ENCODE results near the gene PLEKHG1.

Gene PLEKHG1

DNA sequence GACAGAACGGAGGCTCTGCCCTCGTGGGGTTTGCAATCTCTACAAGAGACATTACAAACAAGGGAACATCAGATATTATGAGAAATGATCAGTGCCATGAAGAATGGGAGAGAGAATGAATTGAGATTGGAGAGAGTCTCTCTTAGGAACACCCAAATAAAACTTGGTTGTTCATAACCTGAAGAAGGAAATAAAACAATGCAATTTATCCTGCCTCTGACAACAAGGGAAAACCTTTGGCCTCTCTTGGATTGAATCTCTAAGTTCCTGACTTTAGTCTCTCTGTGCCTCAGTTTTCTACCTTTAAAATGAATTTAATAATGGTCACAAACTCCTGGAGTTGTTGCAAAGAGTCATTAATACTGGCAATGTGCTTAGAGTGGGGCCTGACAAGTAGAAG is 21.1 kb downstream of the PLEKHG1 start:
- DNase-seq, result no peak

DNA sequence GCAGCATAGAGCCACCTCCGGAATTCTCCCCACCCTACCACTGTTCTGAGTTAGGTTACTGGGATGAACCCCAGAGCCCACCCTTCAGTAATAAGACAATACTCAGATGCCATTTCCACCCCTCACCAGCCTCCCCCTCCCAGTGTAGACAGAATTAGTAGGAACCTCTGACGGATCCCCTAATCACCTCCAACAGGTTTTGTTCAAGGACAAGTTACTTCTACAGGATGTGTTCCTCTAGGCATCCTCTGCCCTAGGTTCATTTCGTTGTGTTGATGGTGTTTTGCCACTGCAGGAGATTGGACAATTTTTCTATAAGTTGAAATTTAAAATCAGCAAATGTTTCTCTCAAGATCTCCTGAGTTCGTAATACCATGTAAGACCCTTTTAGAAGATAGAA is 22.8 kb downstream of the PLEKHG1 start:
- DNase-seq, result no peak

DNA sequence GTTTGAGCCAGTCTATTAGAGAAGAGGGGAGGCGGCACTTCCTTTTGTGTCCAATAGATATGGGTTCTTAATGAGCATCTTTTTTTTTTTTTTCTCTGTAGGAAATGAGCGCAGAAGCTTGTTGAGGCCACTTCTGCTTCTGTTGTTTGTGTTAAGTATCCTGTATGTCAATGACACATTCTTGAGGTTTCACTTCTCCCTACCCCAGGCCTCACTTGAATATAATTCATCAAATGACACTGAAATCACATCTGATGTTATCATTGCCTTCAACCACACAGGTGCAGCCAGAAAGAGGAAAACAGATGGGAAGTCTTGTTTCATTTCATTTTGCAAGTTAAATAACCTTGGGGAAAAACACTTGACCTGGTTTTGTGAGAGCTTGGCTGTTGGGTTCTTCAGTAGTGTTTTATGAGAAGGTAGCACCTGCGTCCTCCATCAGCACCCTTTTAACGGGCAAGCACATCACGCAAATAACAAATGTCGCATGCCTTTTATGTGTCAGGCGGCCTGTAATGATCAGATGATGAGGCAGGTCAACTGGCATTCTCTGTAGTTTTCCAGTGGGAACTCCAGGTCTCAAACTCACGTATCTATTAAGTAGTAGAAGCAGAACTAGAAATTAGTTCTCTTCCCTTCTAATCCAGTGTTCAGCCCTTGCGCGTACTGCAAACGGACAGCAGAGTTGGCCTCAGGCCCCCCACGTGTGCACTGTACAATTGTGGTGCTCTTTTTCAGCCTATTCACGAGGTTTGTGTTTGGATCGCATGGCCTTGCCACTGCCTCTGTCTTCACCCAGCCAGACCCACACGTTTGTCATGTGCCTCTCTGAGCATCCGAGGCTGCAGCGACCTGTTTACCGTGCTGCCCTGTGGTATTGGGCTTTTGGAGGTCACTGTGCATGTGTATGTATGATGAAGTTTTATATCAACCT is 23.5 kb downstream of the PLEKHG1 start:
- peak; percentile 81 for DNase-seq

DNA sequence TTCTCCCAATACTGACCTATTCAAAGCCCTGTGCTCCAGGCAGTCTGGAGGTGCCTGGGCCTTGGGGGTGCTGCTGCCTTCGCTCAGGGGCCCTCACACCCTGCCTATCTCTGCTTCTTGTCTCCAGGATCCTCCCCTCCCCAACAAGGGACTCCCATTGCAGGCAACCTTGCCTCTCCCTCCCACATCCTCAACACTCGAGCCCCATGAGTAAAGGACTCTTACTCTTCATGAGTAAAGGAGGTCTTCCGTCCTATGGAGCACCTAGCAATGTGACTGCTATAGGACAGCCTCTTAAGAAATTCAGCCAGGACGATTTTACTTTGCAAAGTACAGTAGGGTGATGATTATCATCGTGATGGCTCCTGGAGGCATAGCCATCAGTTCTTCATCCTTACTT is 24.5 kb downstream of the PLEKHG1 start:
- DNase-seq, result no peak

DNA sequence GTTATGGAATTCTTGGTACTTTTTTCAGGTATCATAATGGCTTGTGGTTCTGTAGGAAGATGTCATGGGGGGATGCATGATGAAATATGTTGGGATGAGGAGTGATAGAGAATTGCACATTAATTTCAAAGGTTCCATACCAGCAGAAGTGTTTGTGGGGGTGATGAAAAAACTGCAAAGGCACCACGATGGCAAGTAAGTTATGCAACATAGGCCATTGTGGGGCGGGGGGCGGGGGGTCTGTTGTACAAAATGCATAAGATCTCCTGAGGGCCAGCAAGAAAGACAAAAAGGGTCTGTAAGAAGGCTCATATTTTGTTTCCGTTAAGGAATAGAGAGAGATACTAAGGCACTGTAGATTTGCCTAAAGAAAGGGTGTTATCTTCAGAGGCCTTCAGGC is 26.2 kb downstream of the PLEKHG1 start:
- DNase-seq, result no peak

DNA sequence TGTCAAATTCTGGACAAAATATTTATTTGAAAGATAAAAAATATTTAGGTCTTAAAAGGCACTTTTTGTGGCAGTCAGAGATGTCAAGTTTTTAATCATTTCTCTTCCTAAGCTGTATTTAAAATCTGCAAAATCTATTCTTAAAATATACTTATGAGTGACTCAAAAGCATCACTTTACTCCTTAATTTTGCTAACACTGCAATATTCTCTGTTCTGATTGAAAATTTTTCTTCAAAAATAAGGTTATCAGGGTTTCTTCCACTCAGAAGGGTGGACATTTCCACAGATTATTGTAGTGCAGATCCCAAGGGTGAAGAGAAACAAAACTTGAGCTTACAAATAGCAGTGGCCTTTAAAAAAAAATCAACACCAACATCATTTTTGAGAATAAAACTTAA is 27.5 kb downstream of the PLEKHG1 start:
- DNase-seq, result no peak

DNA sequence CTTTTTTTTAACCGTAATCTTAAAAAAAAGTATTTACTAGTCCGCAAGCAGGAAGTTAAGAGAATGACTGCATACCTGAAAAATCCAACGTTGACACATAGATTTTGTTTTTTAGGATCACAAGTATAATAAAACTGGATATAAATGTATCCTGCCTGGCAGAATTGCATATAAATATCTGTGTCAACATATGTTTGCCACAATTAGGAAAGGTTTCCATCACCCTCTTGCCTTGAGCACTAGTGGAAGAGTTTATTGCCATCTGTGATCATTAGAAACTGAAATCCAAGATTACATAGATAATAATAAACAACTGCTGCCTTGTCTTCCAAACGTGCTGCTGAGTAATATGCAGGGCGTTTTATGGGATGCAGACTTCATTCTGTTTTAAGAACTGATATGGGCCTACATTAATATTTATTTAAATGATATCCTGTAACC is 27.9 kb downstream of the PLEKHG1 start:
- no peak for DNase-seq

DNA sequence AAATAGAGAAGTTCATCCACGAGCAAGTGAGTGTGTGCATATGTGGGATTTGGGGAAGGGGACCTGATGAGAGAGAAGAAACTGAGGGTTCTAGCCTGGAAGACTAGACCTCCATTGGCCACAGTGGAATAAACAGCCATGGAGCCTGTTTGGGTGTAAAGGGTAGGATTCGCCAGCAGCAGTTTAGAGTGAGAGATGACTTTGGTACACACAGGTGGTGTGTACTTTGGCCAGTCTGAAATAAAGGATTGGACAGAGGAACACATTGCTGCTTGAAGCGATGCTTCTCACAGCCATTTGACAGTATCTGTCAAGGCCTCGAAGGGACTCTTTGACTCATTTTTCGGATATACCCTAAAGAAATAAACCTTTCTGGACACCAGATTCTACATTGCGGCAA is 29.2 kb downstream of the PLEKHG1 start:
- no peak for DNase-seq

DNA sequence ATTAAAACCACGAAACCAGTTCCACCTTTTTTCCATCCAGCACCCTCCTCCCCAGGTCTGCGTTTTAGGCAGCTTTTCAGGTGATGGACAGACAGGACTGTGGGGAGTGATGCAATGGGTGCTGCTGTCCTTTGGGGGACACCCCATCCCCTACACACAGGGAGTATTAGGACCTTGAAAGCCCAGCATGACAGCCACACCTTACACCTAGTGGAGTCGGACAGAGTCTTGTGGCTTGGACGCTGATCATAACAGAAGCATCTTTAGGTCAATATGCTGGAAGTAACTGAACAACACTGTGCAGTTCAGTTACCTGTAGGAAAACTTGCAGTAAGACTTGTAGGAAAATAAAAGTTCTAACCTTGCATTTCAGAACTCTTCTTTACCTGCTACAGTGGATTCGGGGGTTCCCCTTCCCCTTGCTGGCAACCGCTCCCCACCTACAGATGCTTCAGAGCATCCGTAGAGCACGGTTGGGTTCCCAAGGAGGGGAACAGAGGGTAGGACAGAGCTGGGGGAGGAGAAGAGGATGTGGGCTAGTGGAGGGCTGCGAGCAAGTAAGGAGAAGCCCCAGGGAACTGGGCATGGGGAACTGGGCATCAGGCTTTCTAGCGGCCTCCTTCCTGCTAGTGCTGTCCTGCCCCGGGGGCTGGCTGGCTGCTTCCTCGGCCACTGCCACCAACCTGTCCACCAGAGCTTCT is 31.7 kb downstream of the PLEKHG1 start:
- no peak for DNase-seq

DNA sequence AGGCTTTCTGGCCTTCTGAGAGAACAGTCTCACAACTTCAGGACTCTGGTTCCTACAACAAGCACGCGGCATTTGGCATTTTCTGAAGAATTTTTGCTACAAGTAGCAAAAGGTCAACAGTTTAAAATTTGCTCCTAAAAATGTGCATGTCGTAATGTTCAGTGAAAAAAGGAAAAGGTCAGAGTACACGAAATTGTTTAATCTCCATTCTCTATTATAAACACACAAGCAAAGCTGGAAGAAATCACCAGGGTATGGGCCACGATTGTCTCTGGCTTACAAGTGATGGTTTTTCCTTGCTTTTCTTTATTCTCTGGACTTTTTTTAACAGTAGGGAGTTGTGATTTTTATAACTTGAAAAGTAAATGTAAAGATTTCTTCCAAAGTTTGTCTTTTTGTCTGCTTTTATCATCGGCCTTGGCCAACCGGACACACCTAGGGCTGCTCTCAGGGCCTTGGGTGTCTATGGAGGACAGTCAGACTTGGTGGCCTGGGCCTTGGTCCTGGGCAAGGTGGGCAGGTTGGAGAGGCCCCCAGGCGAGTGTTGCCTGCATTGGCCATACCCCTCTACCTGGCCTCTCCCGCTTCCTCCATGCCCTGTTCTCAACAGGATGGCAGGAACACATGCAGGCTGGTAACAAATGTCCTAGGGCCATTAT is 32.4 kb downstream of the PLEKHG1 start:
- DNase-seq, result no peak

DNA sequence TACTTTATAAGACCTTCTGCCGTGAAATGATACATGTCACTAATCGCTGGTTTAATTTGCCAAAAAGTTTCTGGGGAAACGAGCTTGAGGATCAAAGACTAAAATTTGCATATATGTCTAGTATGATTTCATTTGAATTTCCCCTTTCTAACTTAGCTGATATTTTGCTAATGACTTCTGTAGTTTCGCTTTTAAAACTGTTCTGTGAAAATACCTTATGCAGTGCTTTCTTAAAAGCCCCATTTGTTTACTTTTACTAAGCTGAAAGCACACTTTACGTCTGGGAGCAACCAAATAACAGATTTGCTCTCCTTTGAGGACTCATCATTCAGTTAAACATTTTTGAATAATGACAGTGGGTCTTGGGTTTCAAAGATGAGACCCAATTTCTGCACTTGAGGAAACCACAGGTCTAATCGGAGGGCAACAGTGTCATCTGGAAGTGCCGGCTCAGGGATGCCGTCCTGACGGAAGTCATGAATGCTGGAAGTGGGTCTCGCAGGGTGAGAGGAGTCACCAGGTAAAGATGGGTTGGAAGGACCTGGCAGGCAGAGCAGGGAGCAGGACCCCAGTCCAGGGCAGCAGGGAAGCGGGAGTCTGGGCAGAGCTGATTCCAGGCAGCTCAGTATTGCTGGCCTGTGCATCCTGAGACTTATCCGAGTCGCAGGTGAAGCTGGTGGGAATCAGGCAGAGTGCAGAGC is 33.2 kb downstream of the PLEKHG1 start:
- peak; percentile 17 for DNase-seq

DNA sequence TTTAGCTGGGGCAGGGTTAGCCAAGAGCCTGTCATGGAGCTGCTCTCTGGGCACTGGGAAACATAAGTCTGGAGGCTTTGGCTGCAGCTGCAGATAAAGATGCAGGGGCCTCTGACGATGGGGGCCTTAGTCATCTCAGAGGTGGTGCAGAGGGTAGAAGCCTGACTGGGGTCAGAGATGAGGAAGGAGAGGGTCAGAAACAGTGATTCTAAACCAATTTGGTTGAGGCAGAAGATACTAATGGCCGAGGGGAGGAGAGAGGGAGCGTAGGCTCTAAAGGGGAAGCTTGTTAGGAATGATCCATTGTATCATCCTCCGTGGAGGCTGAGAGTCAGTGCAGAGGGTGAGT is 33.8 kb downstream of the PLEKHG1 start:
- no peak for DNase-seq

DNA sequence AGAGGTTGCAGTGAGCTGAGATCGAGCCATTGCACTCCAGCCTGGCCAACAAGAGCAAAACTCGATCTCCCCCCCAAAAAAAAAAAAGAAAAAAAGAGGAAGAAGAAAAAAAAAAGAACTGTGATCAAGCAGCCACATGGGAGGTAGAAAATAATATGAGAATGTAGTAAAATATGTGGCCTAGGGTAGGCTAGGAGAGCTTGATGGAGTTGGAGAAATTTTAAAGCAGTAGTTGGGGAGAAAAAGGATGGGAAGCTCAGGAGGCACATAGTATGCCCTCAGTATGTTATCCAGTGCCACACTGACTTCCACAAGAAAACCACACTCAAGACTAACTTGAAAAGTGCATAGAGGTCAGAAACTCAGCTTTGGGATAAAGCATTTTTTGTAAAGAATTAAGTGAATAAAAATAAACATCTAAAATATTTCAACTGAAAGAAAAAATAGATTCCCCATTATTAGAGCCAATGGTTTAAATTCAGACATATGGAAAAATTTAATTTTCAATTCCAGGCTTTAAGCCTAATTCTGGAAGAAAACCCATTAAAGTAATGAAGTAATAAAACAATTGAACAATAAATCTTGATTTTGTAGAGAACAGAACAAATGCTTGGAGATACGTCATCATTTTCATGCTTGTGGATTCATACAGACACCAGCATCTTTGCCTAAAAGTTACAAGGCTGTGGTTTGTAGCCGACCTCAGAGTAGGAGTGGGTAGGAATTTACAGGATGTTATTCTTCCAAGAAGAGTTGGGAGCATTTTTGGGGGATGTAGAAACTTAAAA is 34.7 kb downstream of the PLEKHG1 start:
- no peak for DNase-seq

DNA sequence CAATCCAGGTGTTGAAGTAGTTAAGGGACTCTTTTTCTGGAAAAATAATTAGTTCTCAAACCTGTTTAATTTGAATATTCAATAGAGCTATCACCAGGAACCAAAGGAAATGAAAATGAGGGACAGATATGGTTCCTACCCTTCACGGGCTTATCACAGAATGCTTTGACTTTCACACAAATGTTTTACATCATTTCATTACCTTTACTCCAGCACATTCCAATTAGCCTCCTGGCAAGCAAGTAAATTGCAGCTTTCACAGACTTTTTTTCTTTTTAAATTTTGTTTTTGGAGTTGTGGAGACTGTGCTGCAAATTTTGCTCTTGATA is 35.2 kb downstream of the PLEKHG1 start:
- DNase-seq, result no peak

DNA sequence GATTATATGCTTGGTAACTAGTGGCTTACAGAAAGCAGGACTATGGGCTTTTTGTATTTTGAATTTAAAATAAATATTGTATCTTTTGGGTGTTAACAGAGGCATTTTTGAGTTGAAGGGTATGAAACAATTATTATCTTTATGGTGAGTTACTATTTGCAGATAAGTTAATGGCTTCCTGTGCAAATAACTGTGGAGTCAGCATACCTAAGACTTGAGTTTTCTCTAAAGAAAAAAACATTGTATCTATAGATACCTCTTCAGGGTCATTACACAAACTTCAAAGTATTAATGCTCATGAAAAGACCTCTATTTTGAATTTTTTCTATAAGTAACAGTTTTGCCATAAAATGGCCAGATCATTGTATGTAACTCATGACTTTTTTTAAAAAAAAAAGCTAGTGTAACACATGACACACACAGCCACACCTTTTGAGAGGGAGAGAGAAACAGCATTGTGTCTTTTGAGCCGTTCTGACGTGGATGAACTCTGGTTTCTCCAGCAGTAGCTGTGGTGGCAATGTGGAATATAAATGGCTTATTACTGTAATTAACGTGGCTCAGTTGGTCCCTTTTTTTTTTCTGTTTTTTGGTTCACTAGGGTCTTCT is 36.3 kb downstream of the PLEKHG1 start:
- DNase-seq, result no peak

DNA sequence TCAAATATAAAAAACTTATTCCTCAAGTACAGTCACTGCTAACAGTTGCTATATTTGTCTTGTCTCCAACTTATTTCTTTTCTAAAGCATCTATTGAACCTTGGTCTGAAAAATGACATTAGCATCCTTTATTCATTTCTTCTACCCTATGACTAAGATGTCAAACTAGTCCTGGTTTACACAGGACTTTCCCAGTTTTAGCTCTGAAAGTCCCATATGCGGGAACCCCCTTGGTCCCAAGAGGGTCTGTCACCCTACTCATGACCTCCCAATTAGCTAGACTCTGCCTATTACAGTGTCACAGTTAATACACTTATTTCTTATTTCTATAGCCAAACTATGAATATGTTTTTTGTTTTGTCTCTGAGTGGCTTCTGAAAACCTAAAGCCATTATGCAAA is 37.1 kb downstream of the PLEKHG1 start:
- DNase-seq, result no peak

DNA sequence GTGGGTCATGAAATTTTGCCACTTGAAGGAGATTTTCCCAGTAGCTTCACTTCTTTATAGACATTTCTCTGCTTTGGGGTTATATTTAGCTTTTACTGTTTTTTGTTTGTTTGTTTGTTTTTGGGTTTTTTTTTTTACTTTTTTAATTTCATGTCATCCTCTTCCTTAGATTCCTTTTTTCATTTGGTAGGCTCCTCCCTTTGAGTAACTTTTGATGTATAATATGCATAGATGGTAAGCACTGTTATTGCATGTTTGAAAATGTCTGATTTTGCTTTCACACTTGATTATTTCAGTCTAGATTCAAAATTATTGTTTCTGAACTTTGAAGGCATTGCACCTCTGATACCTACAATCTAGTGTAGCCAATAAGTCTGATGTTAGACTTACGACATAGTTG is 37.6 kb downstream of the PLEKHG1 start:
- DNase-seq, result no peak

DNA sequence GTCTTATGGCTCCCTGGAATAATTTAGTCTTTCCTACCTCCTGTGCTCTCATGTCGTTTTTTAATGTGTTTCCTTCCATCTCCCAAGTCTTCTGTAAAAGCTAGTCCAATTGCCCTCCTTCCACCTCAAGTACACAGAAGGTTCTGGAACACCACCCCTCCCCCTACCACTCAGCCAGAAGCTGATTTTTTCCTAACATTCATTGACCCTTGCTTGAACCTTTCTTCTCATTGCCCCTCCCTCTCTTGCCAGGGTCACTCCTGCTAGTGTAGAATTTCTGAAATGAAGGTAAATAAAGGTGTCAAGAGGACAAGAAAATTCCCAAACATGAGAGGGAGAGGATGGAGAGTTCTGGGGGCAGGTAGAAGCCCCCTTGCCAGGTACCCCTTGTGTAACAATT is 38.6 kb downstream of the PLEKHG1 start:
- DNase-seq, result no peak

DNA sequence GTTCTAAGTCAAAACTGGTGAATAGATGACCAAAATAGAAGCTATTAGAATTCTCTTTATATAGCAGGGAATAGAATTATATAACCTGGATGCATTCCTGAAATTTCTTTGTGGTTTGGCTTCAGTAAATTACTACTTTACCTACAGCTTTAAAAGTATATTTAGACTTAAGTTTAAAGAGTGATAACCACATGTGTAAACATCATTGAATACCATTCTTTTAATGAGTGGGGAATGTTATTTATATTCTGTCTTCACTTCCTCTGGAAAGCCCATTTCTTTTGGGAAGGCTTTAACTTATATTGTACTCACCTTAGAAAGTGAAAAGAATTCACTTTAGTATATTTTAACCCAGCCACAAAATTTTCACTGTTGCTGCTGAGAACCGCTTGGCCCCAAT is 39.1 kb downstream of the PLEKHG1 start:
- DNase-seq, result no peak

DNA sequence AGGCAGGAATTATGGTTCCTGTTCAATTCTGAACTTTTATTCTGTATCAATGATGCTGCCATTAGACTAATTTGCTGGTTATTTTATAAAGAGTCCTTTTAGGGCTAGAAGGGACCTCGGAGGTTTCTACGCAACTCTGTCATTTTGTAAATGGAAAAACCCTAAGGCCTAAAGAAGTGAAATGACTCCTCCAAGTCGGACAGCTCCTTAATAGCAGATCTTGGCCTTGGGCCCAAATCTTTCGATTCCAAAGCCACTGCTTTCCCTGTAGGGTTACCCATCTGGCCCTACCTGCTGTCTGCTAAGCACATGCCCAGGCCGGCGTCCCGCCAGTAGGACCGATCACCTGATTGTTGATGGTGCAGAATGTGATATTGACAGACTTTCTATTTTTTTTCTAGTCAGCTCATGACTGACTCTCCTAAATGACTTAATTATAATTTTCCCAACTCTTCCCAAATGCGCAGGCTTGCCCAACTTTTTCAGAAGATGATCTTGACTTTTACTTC is 40.2 kb downstream of the PLEKHG1 start:
- DNase-seq, result no peak

DNA sequence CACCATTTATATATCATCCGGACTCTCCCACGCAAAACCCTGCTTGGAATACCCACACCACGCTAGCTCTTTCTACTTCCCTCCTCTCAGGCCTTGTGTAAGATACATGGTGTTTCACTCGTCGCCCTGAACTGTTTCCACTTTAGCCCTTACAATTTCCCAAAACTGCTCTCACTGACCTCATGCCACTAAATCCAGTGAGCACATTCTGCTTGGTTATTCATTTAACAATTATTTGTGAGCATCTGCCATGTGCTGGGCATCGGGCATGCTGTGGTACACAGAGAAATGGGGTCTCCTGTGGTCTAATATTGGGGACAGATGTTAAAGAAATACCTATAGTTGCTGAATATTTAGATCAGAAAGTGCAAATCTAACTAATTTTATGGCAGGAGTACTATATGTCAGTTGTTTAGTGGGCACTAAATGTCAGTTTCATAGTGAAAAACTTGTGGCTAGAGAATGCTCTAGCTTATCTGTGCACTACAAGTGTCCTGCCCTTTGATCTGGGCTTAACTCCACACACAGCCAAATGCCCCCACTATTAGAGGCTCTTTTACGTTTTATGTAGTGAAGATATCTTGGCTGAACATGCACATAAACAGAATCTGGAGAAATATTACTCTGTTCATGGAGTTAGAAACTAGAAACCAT is 41.0 kb downstream of the PLEKHG1 start:
- no peak for DNase-seq
